ENCODE measurements around the gene THY1.

- TF ChIP-seq POLR2AphosphoS5 (IDR thresholded peaks at IDR 0.05) (no peak), MXI1 (conservative IDR thresholded peaks at IDR 0.05; ENCODE audit: poor library complexity, severe bottlenecking) (no peak), TAF1 (IDR thresholded peaks at IDR 0.05; ENCODE audit: low read depth) (no peak), CTCF (IDR thresholded peaks at IDR 0.05; ENCODE audit: poor library complexity, severe bottlenecking) (no peak), SMC3 (conservative IDR thresholded peaks at IDR 0.05; ENCODE audit: poor library complexity) (no peak)
Measured at GRCh38 chr11:119396835-119397234, 26.1 kb downstream of the THY1 start.
